Activated naive CD8-positive, alpha-beta T cell treated with anti-CD3 and anti-CD28 coated beads for 36 hours (primary cell): ENCODE results near the gene ELAVL2. TPM values are rescaled to one million over a fixed set of nuclear protein-coding genes. Genes with fewer than 3 reads are reported as not detected.

ENCODE experiments used
- DNase-seq: peaks from one replicate; pipeline ENCODE4 v3.0.0; 2021
- H3K27ac Mint-ChIP-seq: one replicate; pipeline ENCODE4 v1.8.0; 2022; ENCODE audit warnings: mild to moderate bottlenecking, moderate library complexity, mixed read lengths
- H3K27me3 Mint-ChIP-seq: one replicate; pipeline ENCODE4 v1.8.0; 2022; ENCODE audit warnings: mild to moderate bottlenecking, mixed read lengths
- H3K36me3 Mint-ChIP-seq: one replicate; pipeline ENCODE4 v1.8.0; 2021; ENCODE audit warnings: mild to moderate bottlenecking, mixed read lengths
- H3K4me1 Mint-ChIP-seq: one replicate; pipeline ENCODE4 v1.8.0; 2021; ENCODE audit warnings: mixed read lengths
- H3K4me3 Mint-ChIP-seq: one replicate; pipeline ENCODE4 v1.8.0; 2022; ENCODE audit warnings: mild to moderate bottlenecking, moderate library complexity, mixed read lengths
- H3K9me3 Mint-ChIP-seq: one replicate; pipeline ENCODE4 v1.8.0; 2022; ENCODE audit warnings: mixed read lengths
- total RNA-seq, 2 experiments: library from RNA; stranded (reverse); gene quantifications; one replicate each; pipeline ENCODE4 v1.2.3, GENCODE V29; 2021

The ELAVL2 gene
- total RNA-seq, 2 experiments from 2014 or later, result not detected

DNA sequence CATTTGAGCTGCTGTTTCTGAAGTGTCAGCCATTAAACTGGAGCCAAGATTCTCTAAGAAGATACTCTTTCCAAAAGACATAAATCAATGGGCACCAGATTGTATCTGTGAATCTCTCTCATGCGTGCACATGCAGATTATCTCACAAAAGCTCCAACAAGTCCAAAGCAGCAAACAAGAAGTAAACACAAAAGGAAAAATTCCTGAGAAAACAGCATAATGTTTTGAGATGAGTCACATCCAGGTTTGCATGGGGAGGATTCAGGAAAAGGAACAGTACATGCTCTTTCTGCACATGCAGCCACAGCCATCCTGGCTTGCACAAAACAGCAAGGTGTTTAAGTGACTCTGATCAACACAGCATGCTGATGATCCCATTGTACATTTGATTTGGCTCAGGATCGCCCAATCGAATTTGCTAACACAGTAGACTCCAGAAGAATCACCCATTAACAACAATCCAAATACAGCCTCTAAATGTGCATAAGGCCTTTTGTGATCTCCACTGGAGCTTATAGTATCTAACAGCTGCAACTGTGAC is 143.1 kb downstream of the ELAVL2 start:
- H3K9me3 Mint-ChIP-seq, result no peaks in the 10 kb centered on the region
- no peak overlapping the region for H3K27ac Mint-ChIP-seq
- no peak overlapping the region for H3K4me3 Mint-ChIP-seq
- DNase-seq, result no peak
- H3K4me1 Mint-ChIP-seq, result no peaks in the 10 kb centered on the region
- H3K36me3 Mint-ChIP-seq, result no peaks in the 10 kb centered on the region
- H3K27me3 Mint-ChIP-seq, result no peaks in the 10 kb centered on the region

DNA sequence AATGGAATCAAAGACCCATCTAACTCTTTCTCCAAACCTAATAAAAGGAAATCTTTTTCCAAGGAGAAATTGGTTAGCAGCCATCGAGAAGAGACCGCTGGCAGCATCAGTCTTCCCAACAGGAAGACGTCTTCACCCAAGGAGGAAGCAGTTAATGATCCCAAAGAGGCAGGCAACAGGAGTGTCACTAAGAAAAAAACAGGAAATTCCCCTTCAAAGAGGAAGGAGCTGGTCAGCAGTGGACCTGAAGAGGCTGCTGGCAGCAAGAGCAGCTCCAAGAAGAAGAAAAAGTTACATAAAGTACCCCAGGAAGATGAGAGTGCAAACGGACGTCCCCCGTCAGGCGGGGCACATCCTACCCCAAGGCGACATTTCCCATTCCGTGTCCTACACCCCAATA is 143.7 kb downstream of the ELAVL2 start:
- Mint-ChIP-seq H3K9me3 (no peaks in the 10 kb centered on the region), H3K36me3 (no peaks in the 10 kb centered on the region), H3K27me3 (no peaks in the 10 kb centered on the region), H3K4me3 (no peak overlapping the region), H3K4me1 (no peaks in the 10 kb centered on the region), H3K27ac (no peak overlapping the region)
- no peak for DNase-seq

DNA sequence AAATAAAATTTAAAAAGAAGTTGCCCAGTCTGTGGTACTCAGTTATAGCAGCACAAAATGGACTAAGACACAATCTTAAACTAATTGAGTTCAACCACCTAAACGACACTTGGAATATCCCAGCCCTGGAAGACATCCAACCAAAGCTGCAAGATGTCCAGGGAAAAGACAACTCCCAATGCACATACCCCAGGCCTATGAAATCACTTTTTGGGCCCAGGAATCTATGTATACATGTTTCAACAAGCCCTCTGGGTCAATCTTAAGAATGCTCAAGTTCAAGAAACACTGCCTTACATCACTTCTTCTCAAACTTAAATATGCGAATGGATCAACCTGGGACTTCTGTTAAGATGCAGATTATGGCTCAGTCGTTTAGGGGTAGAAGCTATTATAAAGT is 148.6 kb downstream of the ELAVL2 start:
- no peak for DNase-seq
- Mint-ChIP-seq H3K27ac (no peak overlapping the region), H3K4me3 (no peak overlapping the region), H3K4me1 (no peaks in the 10 kb centered on the region), H3K27me3 (no peaks in the 10 kb centered on the region), H3K9me3 (peaks cover 5% of the 10 kb centered on the region), H3K36me3 (no peaks in the 10 kb centered on the region)

DNA sequence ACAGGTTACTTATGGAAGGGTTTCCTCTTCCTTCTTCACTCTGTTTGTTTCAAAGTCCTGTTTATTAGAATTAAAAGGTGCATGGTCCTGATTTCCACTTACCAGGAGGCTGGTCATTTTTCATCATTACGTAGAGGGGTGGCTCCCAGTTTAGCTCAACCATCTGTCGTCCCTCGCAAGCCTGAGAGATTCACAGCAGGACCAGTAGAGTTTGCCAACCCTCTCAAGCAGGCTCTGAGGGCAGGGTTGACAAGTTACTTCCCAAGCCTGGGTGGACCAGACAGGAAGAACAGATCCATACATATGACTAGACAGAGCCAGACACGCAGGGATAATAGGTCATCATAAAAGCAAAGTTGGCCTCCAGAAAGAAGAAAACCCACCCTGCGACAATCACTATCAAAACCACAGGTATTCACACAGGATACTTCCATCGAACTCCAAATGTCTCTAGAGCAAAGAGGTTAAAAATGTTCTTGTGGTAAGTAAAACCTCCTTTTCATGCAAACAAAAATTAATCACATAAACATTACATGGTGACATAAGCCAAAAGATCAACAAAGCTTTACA is 151.9 kb downstream of the ELAVL2 start:
- Mint-ChIP-seq H3K27ac (no peak overlapping the region), H3K4me1 (no peaks in the 10 kb centered on the region), H3K4me3 (no peak overlapping the region), H3K36me3 (no peaks in the 10 kb centered on the region), H3K27me3 (no peaks in the 10 kb centered on the region), H3K9me3 (peaks cover 6% of the 10 kb centered on the region)
- no peak for DNase-seq

DNA sequence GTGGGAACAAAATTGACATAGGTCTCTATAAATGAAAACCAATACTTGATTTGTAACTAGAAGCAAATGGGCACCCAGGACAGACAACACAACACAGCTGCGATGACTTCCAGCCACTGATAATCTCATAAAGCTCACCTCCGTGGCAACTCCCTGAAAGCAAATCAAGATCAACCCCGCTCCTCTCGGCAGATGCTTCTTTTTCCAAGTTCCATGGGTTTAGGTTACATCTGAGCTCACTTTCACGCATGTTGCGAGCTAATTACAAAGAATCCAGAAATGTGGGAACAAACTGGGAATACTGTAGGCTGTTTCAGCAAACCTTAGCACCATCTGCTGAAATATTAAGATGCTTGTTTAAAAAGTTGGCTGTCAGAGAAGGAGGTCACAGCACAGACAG is 153.9 kb downstream of the ELAVL2 start:
- Mint-ChIP-seq H3K4me3 (no peak overlapping the region), H3K36me3 (no peaks in the 10 kb centered on the region), H3K27me3 (no peaks in the 10 kb centered on the region), H3K9me3 (peaks cover 6% of the 10 kb centered on the region), H3K27ac (no peak overlapping the region), H3K4me1 (no peaks in the 10 kb centered on the region)
- DNase-seq, result no peak

DNA sequence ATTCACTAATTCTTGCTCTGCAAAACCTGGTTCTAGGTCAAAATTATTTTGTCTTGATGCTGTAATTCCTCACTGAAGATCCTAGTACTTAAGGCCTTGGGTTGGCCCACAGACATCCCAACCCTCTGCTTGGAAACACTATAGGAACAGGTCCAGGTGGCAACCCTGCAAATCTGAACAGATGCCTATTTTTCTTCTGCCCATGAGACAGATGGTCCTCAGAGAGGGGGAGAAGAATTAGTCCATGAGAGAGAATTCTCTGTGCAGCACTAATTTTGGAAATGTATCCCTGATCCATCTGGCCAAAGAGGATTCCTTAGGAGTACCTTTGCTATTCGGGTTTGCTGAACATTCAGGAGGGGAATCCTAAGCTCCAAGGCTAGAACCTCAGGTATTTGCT is 156.3 kb downstream of the ELAVL2 start:
- Mint-ChIP-seq H3K4me1 (no peaks in the 10 kb centered on the region), H3K27ac (no peak overlapping the region), H3K9me3 (peaks cover 1% of the 10 kb centered on the region), H3K4me3 (no peak overlapping the region), H3K36me3 (no peaks in the 10 kb centered on the region), H3K27me3 (no peaks in the 10 kb centered on the region)
- DNase-seq, result no peak

DNA sequence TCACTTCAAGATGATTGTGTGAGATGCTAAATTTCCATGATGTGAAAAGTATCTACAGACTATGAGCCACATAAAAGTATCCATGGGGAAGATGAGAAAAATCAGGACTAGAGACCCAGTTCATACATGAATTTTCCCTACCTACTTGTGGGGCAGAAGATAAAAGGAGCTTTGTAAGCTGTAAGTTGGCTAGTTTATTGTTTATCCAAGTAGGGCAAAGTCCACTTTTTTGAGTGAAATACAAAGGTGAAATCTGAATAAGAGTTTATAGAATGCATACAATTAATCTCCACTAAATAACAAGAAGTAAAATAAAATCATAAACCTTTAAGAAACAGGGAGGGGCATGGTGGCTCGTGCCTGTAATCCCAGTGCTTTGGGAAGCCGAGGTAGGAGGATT is 160.4 kb downstream of the ELAVL2 start:
- H3K27ac Mint-ChIP-seq, result no peak overlapping the region
- H3K4me1 Mint-ChIP-seq, result no peaks in the 10 kb centered on the region
- H3K36me3 Mint-ChIP-seq, result no peaks in the 10 kb centered on the region
- DNase-seq, result no peak
- H3K9me3 Mint-ChIP-seq, result peaks cover 1% of the 10 kb centered on the region
- no peak overlapping the region for H3K4me3 Mint-ChIP-seq
- H3K27me3 Mint-ChIP-seq, result no peaks in the 10 kb centered on the region

DNA sequence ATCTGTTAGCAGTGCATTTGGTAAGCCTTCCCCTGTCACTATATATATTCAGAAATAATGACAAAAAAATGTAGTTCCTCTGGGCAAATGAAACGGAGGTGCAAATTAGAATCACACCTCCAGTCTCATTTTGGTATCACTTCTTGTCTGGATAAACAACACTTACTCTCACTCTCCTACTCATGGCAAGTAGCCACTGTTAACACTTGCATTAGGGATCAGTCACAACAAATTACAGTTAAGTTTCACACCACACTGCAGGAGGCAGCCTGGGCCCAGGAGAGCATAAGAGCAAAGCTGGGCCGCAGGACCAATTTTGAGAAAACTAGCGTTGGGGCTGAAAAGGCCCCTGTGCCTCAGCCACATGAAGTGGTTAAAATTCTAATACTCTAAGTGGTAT is 161.0 kb downstream of the ELAVL2 start:
- H3K27ac Mint-ChIP-seq, result no peak overlapping the region
- no peaks in the 10 kb centered on the region for H3K36me3 Mint-ChIP-seq
- H3K27me3 Mint-ChIP-seq, result no peaks in the 10 kb centered on the region
- H3K4me3 Mint-ChIP-seq, result no peak overlapping the region
- no peak for DNase-seq
- H3K4me1 Mint-ChIP-seq, result no peaks in the 10 kb centered on the region
- H3K9me3 Mint-ChIP-seq, result peaks cover 4% of the 10 kb centered on the region

DNA sequence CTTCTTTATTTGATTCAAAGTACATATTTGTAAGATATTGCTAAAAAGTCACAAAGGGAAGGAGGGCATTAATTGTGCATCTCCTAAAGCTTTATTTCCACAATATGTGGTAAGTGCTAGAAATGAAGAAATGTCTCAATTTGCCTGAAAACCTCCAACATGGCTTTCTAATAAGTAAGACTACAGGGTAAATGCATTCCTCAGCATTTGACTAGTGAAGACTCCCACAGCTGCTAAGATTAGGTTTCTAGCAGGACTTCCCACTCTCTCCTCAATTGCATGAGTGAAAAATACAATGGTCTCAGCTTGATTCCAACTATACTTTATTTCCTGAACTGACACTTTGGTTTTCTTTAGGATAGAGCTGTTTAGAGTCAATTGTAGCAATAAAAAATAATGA is 162.1 kb downstream of the ELAVL2 start:
- H3K27me3 Mint-ChIP-seq, result no peaks in the 10 kb centered on the region
- H3K4me1 Mint-ChIP-seq, result no peaks in the 10 kb centered on the region
- H3K4me3 Mint-ChIP-seq, result no peak overlapping the region
- H3K27ac Mint-ChIP-seq, result no peak overlapping the region
- DNase-seq, result no peak
- H3K36me3 Mint-ChIP-seq, result no peaks in the 10 kb centered on the region
- peaks cover 4% of the 10 kb centered on the region for H3K9me3 Mint-ChIP-seq

DNA sequence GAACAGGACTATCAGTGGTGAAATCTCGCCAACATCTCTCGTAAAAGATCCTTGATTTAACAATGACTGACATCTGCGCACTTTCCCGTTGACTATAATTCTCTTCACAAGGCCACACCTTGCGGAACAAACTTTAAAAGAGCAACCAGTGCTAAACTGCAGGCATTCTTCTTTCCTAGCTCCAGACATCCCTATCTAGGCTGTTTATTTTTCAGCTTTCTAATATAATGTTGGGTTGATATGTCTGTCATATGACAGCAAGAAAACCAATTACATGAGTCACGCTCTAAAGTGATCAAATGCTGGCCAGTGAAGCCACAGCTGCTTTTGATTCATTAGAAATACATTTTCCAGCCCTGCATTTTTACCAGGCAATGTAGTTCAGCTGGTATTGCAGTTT is 162.5 kb downstream of the ELAVL2 start:
- H3K36me3 Mint-ChIP-seq, result no peaks in the 10 kb centered on the region
- no peak overlapping the region for H3K27ac Mint-ChIP-seq
- peaks cover 4% of the 10 kb centered on the region for H3K9me3 Mint-ChIP-seq
- H3K4me1 Mint-ChIP-seq, result no peaks in the 10 kb centered on the region
- H3K4me3 Mint-ChIP-seq, result no peak overlapping the region
- H3K27me3 Mint-ChIP-seq, result no peaks in the 10 kb centered on the region
- no peak for DNase-seq

DNA sequence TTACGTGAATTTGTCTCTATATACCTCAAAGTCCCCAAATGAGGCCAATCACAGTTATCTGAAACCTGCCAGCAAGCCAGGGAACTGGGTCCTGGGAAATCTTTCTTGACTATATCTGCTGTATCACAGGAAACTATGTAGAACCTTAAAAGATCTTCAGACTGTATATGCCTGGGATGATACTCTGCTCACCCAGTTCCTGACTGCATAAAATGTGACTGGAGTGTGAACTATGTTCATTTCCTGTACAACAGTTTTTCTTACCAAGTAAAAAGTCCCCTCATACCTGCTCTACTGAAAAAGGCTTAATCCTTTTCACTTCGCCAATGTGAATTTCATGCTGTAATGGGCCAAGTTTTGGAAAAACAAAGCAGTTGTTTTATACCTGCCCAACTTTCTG is 162.9 kb downstream of the ELAVL2 start:
- Mint-ChIP-seq H3K9me3 (peaks cover 4% of the 10 kb centered on the region), H3K27me3 (no peaks in the 10 kb centered on the region), H3K4me3 (no peak overlapping the region), H3K27ac (no peak overlapping the region), H3K4me1 (no peaks in the 10 kb centered on the region), H3K36me3 (no peaks in the 10 kb centered on the region)
- DNase-seq, result no peak

DNA sequence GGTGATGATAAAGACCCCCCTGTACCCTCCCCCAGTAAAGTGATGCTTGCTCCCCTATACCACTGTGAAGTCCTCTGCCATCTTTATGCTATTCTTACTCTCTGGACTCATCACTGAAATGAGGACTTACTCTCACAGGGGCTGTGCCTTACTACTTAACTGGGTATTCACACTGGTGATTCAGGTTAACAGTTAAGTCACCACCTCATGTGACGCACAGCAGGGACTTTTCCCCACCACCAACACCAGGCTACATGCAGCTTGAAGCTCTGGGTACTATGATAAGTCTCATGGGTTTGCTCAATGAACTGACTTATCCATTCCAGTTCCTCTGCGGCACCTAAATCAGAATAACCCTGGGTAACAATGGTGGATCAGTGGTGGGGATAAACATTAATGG is 163.7 kb downstream of the ELAVL2 start:
- Mint-ChIP-seq H3K4me3 (no peak overlapping the region), H3K27ac (no peak overlapping the region), H3K27me3 (no peaks in the 10 kb centered on the region), H3K36me3 (no peaks in the 10 kb centered on the region), H3K9me3 (peaks cover 4% of the 10 kb centered on the region), H3K4me1 (no peaks in the 10 kb centered on the region)
- no peak for DNase-seq

DNA sequence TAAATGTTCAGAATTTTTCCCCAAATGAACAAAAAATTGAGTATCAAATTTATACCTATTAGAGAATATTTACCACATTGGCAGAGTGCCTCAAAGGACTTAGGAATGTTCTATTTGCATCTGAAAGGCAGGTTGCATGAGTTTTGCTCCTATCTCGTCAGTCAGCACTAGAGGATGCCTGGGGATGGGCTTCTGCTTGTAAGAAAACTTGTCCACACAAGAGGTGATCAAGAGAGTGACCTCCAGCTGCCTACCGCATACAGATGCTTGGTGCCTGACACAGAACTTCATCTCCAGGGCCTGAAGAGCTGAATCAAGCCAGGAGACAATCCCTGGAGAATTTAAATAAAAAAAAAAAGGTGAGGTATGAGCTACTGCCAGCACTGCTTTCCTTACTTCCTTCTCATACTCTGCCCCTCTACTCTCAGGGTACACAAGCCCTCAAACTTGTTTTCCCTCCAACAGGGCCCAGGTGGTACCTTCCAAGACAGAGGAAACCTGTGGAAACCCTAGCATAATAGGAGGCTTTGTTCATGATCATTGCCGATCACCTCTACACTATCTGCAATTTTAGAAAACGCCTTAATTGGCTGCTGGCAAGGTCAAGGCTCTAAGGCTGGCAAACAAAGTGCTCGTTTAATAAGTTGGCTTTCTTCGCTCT is 166.6 kb downstream of the ELAVL2 start:
- no peak overlapping the region for H3K27ac Mint-ChIP-seq
- H3K9me3 Mint-ChIP-seq, result peaks cover 4% of the 10 kb centered on the region
- no peaks in the 10 kb centered on the region for H3K36me3 Mint-ChIP-seq
- no peaks in the 10 kb centered on the region for H3K4me1 Mint-ChIP-seq
- DNase-seq, result no peak
- H3K27me3 Mint-ChIP-seq, result no peaks in the 10 kb centered on the region
- no peak overlapping the region for H3K4me3 Mint-ChIP-seq

DNA sequence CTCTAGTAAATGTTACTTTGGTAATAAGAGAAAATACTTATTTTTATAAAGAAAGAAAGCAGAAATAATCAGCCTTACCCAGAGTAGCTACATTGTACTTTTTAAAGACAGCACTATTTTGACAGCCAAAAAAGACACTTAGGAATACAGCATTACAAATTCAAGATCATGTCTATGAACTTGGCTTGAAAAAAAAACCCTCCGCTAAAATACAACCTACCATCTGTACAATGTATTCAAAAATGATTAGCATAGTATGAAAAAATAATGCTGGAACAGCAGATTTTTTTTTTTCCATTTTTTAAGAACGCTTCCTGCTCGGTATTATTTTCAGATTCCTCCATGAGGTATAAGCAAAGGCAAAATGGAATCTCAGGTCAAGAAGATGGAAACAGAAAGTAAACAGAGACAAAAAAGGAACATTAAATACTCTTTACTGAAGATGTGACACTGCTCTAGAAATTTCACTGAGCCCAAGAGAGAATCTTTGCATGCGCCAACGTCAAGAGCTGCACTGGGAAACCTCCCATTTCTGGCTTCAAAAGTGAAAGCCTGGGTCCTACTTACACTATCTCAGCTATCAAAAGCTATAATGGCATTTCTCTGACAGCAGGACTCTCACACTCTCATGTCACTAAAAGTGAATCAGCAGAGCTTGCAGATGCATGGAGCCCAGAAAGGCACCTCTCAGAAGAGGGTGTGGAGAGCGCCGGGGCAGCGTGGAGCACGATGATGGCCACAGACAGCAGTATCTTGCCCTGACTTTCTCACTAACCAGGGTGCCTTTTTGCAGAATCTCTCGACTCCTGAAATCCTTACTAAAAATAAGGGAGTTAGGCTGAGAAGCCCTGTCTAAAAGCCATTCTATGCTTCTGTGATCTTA is 167.4 kb downstream of the ELAVL2 start:
- H3K27ac Mint-ChIP-seq, result no peak overlapping the region
- peaks cover 4% of the 10 kb centered on the region for H3K9me3 Mint-ChIP-seq
- H3K27me3 Mint-ChIP-seq, result no peaks in the 10 kb centered on the region
- no peaks in the 10 kb centered on the region for H3K4me1 Mint-ChIP-seq
- no peak for DNase-seq
- no peak overlapping the region for H3K4me3 Mint-ChIP-seq
- H3K36me3 Mint-ChIP-seq, result no peaks in the 10 kb centered on the region

DNA sequence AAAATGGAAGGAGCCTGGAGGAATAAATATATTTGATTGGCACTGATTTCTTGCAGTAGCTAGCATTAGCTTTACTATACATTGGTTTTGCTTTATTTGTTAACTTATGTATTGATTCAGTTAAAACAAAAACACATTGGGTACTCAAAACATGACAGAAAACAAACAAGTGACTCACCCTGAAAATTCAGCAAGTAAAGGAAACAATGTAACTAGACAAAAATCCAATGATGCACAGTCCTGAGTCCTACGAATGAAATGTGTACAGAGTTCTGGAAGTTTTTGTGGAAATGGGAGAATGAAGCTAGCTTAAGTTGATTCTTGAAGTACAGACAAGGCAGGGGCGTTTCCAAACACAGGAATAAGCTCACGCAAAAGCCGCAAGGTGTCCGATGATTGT is 175.0 kb downstream of the ELAVL2 start:
- Mint-ChIP-seq H3K36me3 (no peaks in the 10 kb centered on the region), H3K4me3 (no peak overlapping the region), H3K4me1 (no peaks in the 10 kb centered on the region), H3K9me3 (no peaks in the 10 kb centered on the region), H3K27ac (no peak overlapping the region), H3K27me3 (no peaks in the 10 kb centered on the region)
- DNase-seq, result no peak
